ENCODE measurements around the gene SMYD4. TPM values are rescaled to one million over a fixed set of nuclear protein-coding genes. Genes with fewer than 3 reads are reported as not detected.
A peak's percentile ranks its signal among the peaks of the same experiment; 100 is the strongest.

The SMYD4 gene
- total and polyA plus RNA-seq, 2 donors (not counting 1 experiment from before 2014, with no cell fraction given), result 11.9 to 37.5 TPM

DNA sequence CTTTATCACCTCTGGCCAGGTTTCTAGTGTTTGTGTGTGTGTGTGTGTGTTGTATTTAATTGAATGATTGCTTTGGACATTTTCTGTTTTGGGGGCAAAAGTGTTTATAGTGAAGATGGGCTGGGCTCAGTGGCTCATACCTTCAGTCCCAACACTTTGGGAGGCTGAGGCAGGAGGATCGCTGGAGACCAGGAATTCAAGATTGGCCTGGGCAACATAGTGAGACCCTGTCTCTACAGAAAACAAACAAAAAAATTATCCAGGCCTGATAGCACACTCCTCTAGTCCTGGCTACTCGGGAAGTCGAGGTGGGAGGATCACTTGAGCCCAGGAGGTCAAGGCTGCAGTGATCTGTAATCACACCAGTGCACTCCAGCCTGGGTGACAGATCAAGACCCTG lies 37.6 kb upstream of the SMYD4 start:
- intact Hi-C loops (cut with micrococcal nuclease), result no loop called here
- ChIA-PET POLR2A (no interaction called here), CTCF (interaction anchor here (1.2 to 1.6 kb wide), 3 partner anchors 84 to 151 kb away, joined by 3 to 4 read pairs (median 4); no protein-coding TSS in a partner anchor)
- Histone ChIP-seq H3K4me3 (ENCODE audit: control extremely low read depth in 1 of 5, extremely low read depth in 1 of 5, insufficient read depth in 1 of 5, low read depth in 2 of 5, low read length in 4 of 5) (no peak overlapping the region), H4K20me1 (ENCODE audit: control insufficient read depth, insufficient read depth, low read length, poor library complexity, severe bottlenecking) (no peaks in the 10 kb centered on the region), H3K27me3 (replicated peaks in 1 of 4; ENCODE audit: control extremely low read depth in 1 of 4, control insufficient read depth in 3 of 4, insufficient read depth in 4 of 4, low read length in 3 of 4) (no peaks in the 10 kb centered on the region), H3K9ac (ENCODE audit: low read length) (no peak overlapping the region), H3K4me1 (ENCODE audit: control insufficient read depth in 2 of 2, insufficient read depth in 2 of 2, low read length in 2 of 2) (no peaks in the 10 kb centered on the region), H2AFZ (ENCODE audit: insufficient read depth, low read depth, low read length, poor library complexity, severe bottlenecking) (no peak overlapping the region), H3K36me3 (replicated peaks in 1 of 2; ENCODE audit: control extremely low read depth in 1 of 2, control insufficient read depth in 1 of 2, extremely low read depth in 1 of 2, insufficient read depth in 2 of 2, low read length in 1 of 2) (peaks cover 0 to 3% of the 10 kb centered on the region in 2 experiments), H3K79me2 (ENCODE audit: control insufficient read depth, insufficient read depth, low read length) (peaks cover 11% of the 10 kb centered on the region), H3K9me3 (ENCODE audit: control extremely low read depth in 1 of 3, control insufficient read depth in 2 of 3, insufficient read depth in 1 of 3, low read length in 2 of 3) (no peaks in the 10 kb centered on the region), H3K4me2 (replicated peaks; ENCODE audit: low read depth, low read length, poor library complexity, severe bottlenecking) (no peak overlapping the region), H3K27ac (ENCODE audit: low read length in 2 of 2) (no peak overlapping the region)
- no peak for ATAC-seq (ENCODE audit: low read depth)
- Mint-ChIP-seq H3K27me3 (no peaks in the 10 kb centered on the region), H3K4me3 (no peak overlapping the region), H3K27ac (no peak overlapping the region), H3K9me3 (ENCODE audit: insufficient read depth) (no peaks in the 10 kb centered on the region), H3K4me1 (no peaks in the 10 kb centered on the region)
- DNase-seq, result no peak
- 100% methylated on average over 2 of the region's 3 CpGs for WGBS (ENCODE audit: insufficient coverage)
- no peak for TF ChIP-seq EZH2 (IDR thresholded peaks at IDR 0.05; ENCODE audit: borderline replicate concordance, insufficient read depth, low read depth, low read length, poor library complexity, severe bottlenecking)
- TF ChIP-seq, protein P1, sequence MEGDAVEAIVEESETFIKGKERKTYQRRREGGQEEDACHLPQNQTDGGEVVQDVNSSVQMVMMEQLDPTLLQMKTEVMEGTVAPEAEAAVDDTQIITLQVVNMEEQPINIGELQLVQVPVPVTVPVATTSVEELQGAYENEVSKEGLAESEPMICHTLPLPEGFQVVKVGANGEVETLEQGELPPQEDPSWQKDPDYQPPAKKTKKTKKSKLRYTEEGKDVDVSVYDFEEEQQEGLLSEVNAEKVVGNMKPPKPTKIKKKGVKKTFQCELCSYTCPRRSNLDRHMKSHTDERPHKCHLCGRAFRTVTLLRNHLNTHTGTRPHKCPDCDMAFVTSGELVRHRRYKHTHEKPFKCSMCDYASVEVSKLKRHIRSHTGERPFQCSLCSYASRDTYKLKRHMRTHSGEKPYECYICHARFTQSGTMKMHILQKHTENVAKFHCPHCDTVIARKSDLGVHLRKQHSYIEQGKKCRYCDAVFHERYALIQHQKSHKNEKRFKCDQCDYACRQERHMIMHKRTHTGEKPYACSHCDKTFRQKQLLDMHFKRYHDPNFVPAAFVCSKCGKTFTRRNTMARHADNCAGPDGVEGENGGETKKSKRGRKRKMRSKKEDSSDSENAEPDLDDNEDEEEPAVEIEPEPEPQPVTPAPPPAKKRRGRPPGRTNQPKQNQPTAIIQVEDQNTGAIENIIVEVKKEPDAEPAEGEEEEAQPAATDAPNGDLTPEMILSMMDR (IDR thresholded peaks at IDR 0.05), result no peak

DNA sequence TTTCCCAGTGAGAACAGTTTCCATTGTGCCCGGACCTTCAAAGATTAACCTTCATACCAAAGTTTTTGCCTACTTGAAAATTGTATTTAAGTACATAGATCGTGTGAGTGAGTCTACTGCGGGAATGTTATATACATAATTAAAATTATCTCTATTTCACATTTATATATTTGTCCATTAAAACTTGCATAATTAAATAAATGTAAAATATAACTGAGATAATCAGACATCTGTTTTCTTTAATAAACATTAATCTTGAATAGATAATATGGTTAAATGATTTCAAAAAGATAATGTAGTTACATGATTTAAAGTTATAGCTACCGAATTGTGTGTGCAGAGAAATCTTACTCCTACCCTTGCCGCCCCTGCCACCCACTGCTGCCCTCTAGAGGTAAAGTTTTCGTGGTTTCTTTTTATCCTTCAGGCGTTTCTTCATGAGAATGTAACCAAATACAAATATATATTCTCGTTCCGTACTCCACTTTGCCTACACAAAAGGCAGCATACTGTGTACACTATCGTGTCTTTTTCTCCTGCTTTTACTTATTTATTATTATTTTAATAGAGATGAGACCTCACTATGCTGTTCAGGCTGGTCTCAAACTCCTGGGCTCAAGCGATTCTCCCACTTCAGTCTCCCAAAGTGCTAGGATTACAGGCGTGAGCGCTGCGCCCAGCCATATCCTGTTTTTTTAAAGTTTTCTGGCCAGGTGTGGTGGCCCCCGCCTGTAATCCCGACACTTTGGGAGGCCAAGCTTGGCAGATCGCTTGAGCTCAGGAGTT lies 35.7 kb upstream of the SMYD4 start:
- Mint-ChIP-seq H3K27me3 (no peaks in the 10 kb centered on the region), H3K4me3 (no peak overlapping the region), H3K9me3 (ENCODE audit: insufficient read depth) (no peaks in the 10 kb centered on the region), H3K4me1 (no peaks in the 10 kb centered on the region), H3K27ac (no peak overlapping the region)
- Histone ChIP-seq H3K4me3 (ENCODE audit: control extremely low read depth in 1 of 5, extremely low read depth in 1 of 5, insufficient read depth in 1 of 5, low read depth in 2 of 5, low read length in 4 of 5) (no peak overlapping the region), H3K79me2 (ENCODE audit: control insufficient read depth, insufficient read depth, low read length) (peaks cover 11% of the 10 kb centered on the region), H2AFZ (ENCODE audit: insufficient read depth, low read depth, low read length, poor library complexity, severe bottlenecking) (no peak overlapping the region), H4K20me1 (ENCODE audit: control insufficient read depth, insufficient read depth, low read length, poor library complexity, severe bottlenecking) (no peaks in the 10 kb centered on the region), H3K4me2 (replicated peaks; ENCODE audit: low read depth, low read length, poor library complexity, severe bottlenecking) (no peak overlapping the region), H3K27ac (ENCODE audit: low read length in 2 of 2) (no peak overlapping the region), H3K9ac (ENCODE audit: low read length) (no peak overlapping the region), H3K27me3 (replicated peaks in 1 of 4; ENCODE audit: control extremely low read depth in 1 of 4, control insufficient read depth in 3 of 4, insufficient read depth in 4 of 4, low read length in 3 of 4) (no peaks in the 10 kb centered on the region), H3K36me3 (replicated peaks in 1 of 2; ENCODE audit: control extremely low read depth in 1 of 2, control insufficient read depth in 1 of 2, extremely low read depth in 1 of 2, insufficient read depth in 2 of 2, low read length in 1 of 2) (peaks cover 0 to 9% of the 10 kb centered on the region in 2 experiments), H3K4me1 (ENCODE audit: control insufficient read depth in 2 of 2, insufficient read depth in 2 of 2, low read length in 2 of 2) (no peaks in the 10 kb centered on the region), H3K9me3 (ENCODE audit: control extremely low read depth in 1 of 3, control insufficient read depth in 2 of 3, insufficient read depth in 1 of 3, low read length in 2 of 3) (no peaks in the 10 kb centered on the region)
- POLR2A ChIA-PET, result interaction anchor here (0.9 kb wide), 1 partner anchor 144 kb away, joined by 3 read pairs; no protein-coding TSS in a partner anchor
- no peak for TF ChIP-seq EZH2 (IDR thresholded peaks at IDR 0.05; ENCODE audit: borderline replicate concordance, insufficient read depth, low read depth, low read length, poor library complexity, severe bottlenecking)
- TF ChIP-seq, protein P1 (IDR thresholded peaks at IDR 0.05), result peak; percentile 93
- ATAC-seq (ENCODE audit: low read depth) (peak; percentile 57), DNase-seq (peak; percentile 73)
- 100% methylated on average over 5 of the region's 17 CpGs for WGBS (ENCODE audit: insufficient coverage)
- intact Hi-C loops (cut with micrococcal nuclease), result loop anchor here (1.0 kb wide), 2 partner anchors 145 to 181 kb away; partner anchors contain the start of gene PRPF8
- CTCF ChIA-PET, result interaction anchor here (0.6 to 5.7 kb wide), 29 partner anchors 9 to 379 kb away, joined by 3 to 50 read pairs (median 5); partner anchors contain the start of genes PRPF8, RPA1 and SMYD4

Data from B cell (primary cell).